ENCODE results near the gene ATG5.

ATG5 gene

GRCh38 chr6:106212576-106212975 is 113.0 kb downstream of the ATG5 start:
- DNase-seq (ENCODE audit: low read depth): no peak
- H3K4me3 ChIP-seq (ENCODE audit: low read depth, low read length): no peak overlapping the region
- TF ChIP-seq CTCF (conservative IDR thresholded peaks at IDR 0.05; ENCODE audit: low read depth, low read length): no peak

GRCh38 chr6:106206905-106207304 is 118.7 kb downstream of the ATG5 start:
- TF ChIP-seq CTCF (conservative IDR thresholded peaks at IDR 0.05; ENCODE audit: low read depth, low read length): no peak
- no peak for DNase-seq (ENCODE audit: low read depth)
- no peak overlapping the region for H3K4me3 ChIP-seq (ENCODE audit: low read depth, low read length)

GRCh38 chr6:106204961-106205360 is 120.6 kb downstream of the ATG5 start:
- no peak for DNase-seq (ENCODE audit: low read depth)
- no peak for TF ChIP-seq CTCF (conservative IDR thresholded peaks at IDR 0.05; ENCODE audit: low read depth, low read length)
- no peak overlapping the region for H3K4me3 ChIP-seq (ENCODE audit: low read depth, low read length)

GRCh38 chr6:106199998-106200397 is 125.6 kb downstream of the ATG5 start:
- peak; percentile 85 for DNase-seq (ENCODE audit: low read depth)
- no peak overlapping the region for H3K4me3 ChIP-seq (ENCODE audit: low read depth, low read length)
- TF ChIP-seq CTCF (conservative IDR thresholded peaks at IDR 0.05; ENCODE audit: low read depth, low read length): no peak

- no peak for TF ChIP-seq CTCF (conservative IDR thresholded peaks at IDR 0.05; ENCODE audit: low read depth, low read length)
- no peak overlapping the region for H3K4me3 ChIP-seq (ENCODE audit: low read depth, low read length)
- DNase-seq (ENCODE audit: low read depth): no peak
Observed at GRCh38 chr6:106199331-106199730, 126.2 kb downstream of the ATG5 start.

- no peak for DNase-seq (ENCODE audit: low read depth)
- no peak overlapping the region for H3K4me3 ChIP-seq (ENCODE audit: low read depth, low read length)
- TF ChIP-seq CTCF (conservative IDR thresholded peaks at IDR 0.05; ENCODE audit: low read depth, low read length): no peak
Observed at GRCh38 chr6:106197441-106197840, 128.1 kb downstream of the ATG5 start.

GRCh38 chr6:106194949-106195921 is 130.3 kb downstream of the ATG5 start:
- DNase-seq (ENCODE audit: low read depth): peak; percentile 77
- H3K4me3 ChIP-seq (ENCODE audit: low read depth, low read length): no peak overlapping the region
- TF ChIP-seq CTCF (conservative IDR thresholded peaks at IDR 0.05; ENCODE audit: low read depth, low read length): no peak

Measured in choroid plexus epithelial cell (primary cell).